Activated T-cell treated with anti-CD3 and anti-CD28 coated beads for 1 hour (primary cell): ENCODE results near the gene DISP2.

Source experiments
- DNase-seq: peaks from one replicate; pipeline ENCODE4 v3.0.0-alpha.2; 2020; ENCODE audit warnings: low read depth

The DISP2 gene

GRCh38 chr15:40424483-40425115, 66.6 kb downstream of the DISP2 start:
- DNase-seq = no peak

DNA sequence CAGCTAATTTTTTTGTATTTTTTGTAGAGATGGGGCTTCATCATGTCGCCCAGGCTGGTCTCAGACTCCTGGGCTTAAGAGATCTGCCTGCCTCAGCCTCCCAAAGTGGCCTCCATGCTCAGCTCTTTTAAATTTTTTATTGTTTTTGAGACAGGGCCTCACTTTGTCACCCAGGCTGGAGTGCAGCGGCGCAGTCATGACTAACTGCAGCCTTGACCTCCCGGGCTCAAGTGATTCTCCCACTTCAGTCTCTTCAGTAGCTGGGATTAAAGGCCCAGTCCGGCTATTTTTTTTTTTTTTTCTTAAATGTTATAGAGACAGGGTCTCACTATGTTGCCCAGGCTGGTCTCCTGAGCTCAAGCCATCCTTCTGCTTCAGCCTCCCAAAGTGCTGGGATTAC, 67.7 kb downstream of the DISP2 start:
- DNase-seq = no peak

GRCh38 chr15:40427188-40427587, 69.2 kb downstream of the DISP2 start:
- no peak for DNase-seq

DNA sequence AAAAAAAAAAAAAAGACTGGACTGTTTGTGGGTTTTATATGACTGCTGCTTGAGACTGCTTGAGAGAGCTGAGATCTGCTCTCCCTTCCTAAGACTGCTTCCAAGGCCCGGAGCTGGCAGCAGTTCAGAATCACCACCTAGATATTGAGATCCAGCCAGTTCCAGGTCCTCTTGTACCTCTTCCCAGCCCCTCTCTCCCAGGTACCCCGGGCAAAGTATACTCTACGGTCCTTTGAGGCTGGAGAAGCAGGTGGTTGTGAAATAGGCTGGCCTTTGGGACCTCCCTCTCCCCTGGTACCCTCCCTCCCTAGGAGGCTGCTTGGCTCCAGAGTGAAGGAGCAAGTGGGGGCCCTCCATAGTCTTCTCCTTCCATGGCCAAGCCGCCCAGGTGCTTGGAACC, 70.2 kb downstream of the DISP2 start:
- DNase-seq = no peak
